Inflammatory macrophage treated with lipopolysaccharide for 1 hour (primary cell): ENCODE measurements around the gene BATF3.

Experiments
- DNase-seq, 2 donors: peaks; one replicate each; pipeline ENCODE4 v3.0.0-alpha.2; 2020 to 2022

BATF3 gene

DNA sequence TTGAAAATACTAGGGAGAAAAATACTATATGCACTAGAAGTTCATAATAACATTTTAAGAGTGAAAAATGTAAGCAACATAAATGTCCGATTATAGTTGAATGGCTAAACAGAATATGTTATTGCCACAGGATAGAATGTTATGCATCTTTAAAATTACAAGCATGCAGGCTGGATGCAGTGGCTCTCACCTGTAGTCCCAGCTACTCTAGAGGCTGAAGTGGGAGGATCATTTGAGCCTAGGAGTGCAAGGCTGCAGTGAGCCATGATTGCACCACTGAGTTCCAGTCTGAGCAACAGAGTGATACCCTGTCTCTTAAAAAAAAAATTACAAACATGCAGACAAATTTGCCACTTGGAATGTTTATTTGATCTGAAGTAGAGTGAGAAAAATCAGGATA is 3.0 kb upstream of the BATF3 start:
- DNase-seq, result no peak

DNA sequence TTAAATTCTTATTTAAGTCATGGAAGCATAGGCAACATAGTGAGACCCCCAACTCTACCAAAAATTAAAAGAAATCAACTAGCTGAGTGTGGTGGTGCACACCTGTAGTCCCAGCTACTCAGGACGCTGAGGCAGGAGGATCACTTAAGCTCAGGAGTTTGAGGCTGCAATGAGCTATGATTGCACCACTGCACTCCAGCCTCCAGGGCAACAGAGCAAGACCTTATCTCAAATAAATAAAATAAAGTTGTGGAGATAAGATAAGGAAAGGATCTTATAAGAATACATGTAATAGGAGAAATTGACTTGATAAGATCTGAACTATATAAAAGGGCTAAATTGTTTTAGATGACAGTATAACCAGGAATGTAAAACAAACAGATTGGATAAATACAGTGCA is 2.3 kb upstream of the BATF3 start:
- DNase-seq, result no peak

DNA sequence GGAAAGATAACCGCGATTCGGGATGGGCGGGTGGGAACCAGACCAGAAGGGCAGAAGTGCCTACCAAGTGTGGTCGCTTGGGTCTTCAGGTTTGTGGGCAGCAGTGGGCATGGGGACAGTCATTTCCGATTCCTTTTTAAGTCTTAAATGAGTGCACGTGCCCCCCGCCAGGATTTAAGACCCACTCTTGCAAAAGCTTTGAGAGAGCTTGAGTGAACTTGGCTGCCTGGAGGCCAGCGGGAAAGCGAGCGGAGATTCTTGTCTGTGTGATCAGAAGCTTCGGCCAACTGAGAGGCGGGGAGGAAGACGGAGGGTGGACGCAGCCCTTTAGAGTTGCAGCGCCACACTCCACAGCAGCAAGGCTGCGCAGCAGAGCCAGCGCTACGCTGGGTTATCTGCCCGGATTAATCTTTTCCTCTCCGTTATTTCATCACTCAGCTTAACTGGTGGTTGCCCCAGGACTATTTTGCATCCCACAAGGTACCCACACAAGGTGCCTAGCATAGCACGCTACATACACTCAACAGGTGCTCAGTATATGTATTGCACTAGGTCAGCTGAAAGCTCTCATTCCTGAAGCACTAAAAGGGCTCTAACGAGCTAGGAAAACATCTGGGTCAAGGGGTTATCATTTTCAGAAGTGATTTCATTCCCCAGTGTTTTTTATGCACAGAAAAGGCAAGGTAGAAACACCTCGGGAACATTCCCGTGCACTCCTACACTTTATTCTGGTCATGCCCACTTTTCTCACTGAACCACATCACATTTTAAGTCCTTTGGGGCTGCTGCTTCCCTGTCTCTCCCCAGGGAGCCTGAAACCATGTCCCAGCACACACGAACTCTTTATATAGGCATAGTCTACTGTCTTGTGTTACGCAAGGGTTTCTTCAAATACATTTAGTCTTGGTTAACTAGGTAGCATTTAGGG is 1.5 kb upstream of the BATF3 start:
- peak in 1 of 2 donors; percentile 31 for DNase-seq

DNA sequence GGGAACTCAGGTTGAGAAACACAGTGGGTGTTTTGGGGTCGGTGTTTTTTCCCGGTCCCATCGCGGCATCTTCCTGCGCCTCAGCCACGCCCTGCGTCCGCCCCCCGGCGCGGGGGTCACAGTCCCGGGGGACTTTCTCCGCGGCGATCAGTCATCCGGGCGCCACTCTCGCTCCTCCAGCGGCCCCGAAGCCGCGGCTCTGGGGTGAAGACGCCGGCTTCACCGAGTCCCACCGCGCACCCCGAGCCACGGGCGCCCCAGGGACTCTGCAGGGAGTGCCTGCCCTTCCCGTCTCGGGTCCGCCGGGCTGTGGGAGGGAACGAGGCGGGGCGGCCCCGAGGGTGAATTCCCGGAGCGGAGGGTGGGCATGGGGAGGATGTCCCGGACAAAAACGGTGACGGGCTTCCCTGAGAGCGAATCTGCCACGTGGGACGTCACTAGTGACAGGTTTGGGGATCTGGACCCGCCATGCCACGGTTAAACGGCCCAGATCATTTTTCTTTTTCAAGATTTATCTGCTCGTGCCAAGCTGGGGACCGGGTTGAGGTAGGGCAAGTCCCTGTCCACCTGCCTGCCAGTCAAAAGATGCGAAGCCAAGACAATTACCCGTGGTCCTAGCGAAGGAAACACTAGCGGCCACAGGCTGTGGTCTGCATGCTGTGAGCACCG is 717 bp upstream of the BATF3 start:
- DNase-seq, result peak; percentile 75 to 83

DNA sequence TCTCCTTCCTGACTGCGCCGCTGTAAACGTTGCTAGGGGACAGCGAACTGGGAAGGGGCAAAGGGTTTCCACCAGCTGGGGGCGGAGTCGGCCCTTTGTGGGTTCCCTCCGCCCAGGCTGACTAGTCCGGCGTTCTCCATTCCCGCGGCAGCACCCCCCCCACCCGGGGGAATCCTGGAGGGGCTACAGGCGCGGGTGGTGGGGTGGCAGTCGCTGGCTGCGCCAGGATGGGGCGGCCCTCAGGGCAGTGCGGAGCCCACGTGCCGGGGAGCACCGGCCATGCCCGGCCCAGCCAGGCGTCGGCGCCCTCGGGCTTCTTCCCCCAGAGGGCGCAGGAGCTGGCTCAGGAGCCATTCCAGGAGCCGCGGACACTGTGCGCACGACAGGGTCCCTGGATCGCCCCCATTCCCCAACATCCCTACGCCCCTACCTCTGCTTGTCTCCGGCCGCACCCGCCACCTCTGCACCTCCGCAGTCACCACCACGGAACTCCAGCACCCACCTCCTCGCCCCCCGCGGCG is 476 bp downstream of the BATF3 start:
- peak; percentile 53 to 58 for DNase-seq

DNA sequence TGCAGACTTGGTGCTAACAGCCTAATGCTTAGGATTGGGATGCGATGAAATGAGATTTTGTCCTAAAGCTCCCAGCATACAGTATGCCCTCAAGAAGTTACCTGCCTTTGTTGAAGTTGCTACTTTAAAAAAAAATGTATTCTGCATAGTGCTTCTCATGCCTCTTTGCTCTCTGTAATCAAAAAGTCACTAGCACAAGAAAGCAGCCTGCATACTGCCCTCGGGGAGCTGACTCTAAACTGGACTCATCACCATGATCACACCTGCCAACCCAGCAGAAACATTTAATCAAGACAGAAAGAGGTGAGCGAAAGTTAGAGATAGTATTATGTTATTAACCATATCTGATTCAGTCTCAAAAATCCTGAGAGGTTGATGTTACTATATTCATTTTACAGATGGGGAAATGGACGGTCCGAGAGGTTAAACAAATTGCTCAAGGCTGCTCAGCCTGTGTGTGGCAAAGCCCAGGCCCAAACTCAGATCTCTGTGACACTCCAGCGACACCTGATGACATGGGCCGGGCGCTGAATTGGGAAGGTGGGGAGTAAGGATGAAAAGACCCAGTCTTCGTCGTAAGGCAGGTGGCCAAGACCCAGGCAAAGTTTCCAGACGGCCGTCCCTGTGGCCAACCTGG is 1.1 kb downstream of the BATF3 start:
- no peak for DNase-seq

DNA sequence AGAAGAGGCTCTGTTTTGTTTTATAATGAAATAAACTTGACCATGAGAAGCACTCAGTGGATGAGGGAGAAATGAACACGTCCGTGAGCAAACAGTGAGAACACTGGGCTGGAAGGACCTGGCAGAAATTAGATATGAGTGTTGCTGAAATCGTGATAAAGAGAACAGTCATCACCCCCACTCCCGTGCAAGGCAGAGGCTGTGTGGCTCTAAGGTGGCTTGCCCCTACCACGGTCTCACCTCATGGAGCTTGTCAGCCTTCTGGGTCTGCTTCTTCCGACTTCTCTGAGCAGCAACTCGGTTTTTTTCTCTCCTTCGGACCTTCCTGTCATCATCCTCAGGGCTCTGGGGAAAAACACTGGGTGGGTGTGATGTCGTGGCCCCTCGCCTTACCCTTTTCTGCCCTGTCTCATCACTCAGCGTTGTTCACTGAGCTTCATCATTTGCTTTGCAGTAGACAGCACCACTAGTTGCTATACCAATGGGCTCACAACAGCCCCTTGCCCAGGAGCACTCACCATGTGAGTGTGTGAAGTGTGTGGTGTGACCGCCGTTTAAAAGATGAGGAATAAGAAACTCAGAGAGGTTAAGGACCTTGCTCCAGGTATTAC is 2.8 kb downstream of the BATF3 start:
- DNase-seq, result no peak

DNA sequence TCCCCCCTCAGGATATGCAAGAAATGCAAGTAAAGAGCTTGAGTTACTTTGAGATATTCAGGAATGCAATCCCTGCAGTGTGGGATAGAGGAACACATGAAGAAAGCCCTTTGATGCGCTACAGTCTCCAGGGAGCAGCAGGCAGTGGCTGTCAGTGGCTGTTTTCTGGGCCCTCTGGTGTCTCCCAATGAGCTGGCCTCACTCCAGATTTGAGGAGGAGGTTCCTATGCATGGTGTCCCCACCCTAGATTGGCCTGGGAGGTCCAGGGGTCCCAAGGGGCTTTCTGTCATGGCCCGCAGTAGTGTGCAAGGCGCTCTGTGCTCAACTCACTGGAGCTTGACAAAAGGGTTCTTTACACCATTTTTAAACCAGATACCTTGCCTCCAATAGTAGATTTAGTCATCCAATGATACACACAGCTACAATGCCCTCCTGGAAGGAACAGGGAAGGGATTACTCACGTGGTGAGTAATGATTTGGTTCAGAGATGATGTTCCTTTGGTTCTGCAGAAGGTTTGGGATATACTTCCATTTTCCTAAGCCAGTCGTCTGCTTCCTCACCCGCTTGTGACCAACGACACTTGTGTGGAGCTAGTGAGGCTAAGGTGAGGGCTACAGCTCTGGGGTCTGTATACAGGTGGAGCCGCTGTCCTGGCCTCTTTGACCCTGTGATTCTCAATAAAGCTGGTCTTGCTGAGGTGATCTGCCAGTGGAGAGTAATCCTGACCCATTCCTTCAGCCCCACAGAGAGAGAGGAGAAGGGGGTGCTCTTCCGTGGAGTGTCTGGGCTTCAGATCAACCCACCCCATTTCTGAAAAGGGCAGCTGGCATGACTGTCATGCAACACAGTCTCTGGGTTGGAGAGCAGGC is 6.6 kb downstream of the BATF3 start:
- DNase-seq, result no peak

DNA sequence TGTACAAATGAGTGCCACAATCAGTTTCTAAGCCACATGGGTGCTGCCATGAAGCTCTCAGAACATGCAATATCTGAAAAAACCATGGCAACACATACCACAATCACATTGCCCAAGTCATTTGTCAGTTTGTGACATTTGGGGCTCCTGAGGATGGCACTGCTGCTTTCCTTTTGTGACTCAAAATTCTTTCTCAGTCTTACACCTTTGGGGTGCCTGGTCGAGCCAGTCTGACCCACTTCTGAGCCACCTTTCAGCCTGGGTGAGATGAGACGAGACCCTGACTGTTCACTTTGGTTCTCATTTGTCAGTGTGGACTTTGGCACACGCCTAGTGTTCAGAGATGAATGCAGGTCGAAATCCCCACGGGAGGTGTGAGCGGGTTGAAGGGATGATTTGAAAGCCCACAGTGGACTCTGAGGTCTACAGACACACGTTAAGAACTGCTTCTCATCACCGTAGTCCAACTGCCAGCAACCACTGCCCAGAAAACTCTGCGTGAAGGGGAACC is 8.0 kb downstream of the BATF3 start:
- no peak for DNase-seq

DNA sequence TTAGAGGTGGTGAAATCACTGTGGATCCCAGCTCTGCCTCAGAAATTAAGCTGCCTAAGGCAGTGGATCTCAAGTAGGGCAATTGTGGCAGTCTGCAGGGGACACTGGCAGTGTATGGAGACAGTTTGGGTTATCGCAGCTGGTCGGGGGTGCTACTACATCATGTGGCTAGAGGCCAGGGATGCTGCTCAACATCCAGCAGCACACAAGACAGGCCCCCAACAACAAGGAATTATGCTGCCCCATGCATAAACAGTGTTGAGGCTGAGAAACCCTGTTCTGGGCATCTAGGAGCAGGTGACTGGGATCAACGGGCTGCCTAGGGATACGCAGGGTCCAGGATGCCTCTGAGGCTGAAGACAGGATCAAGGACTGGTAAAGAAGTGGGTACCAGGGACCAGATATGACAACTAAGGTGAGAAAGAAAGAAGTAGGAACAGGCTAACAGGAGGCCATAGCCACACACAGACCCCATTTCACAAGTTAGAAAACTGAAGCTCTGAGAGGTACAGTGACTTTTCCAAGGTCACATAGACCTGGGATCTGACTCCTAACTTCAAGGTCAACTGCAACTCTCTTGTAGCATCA is 8.7 kb downstream of the BATF3 start:
- no peak for DNase-seq

DNA sequence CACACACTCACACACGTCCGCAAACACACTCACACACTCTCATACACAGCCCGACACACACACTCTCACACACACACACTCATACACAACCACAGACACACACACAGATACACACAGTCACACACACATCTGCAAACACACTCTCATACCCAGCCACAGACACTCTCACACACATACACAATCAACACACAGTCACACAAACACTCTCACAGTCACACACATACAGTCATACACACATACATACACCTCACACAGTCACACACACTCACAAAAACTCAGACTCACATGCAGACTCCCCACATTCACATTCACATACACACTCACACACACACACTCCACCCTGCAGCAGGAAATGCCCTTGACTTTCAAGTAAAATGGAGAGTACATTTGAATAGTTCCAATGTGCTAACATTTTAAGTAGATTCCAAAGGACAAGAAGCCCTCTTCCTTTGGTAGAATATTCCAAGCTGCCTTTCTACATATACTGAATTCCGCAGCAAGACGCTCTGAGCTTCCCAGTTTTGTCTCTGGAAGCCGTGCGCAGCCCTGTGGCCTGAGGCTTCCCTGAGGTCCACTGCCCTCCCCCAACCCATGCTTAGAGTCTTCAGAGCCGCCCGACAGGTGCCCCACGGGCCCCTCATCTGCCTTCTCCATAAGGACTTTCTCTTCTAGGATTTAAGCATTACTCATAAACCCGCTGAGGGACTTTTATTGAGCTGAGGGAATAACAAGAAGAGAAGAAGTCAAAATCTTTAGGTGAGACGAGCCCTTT is 9.7 kb downstream of the BATF3 start:
- no peak for DNase-seq

DNA sequence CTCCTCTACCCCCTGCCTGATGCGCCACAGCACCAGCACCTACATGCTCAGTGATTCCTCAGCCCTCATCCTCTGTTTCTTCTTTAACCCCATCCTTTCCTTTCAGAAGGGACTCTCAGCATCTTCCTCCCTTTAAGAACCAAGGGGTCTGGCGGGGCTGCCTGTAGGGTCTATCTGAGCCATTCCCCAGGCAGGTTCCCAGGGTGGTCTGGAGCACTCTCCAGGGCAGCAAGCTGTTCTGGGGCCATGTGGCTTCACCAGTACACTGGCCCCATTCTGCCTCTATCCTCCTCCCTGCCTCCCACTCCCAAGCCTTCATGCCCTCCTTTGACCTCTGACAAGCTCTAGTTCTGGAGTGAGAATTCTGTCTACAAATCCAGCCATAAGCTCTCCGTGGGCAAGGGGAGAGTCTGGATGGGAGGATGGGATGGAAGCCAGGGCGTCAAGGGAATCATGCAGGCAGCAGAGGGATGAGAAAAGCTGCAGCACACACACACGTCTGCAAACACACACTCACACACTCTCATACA is 10.4 kb downstream of the BATF3 start:
- DNase-seq, result no peak

DNA sequence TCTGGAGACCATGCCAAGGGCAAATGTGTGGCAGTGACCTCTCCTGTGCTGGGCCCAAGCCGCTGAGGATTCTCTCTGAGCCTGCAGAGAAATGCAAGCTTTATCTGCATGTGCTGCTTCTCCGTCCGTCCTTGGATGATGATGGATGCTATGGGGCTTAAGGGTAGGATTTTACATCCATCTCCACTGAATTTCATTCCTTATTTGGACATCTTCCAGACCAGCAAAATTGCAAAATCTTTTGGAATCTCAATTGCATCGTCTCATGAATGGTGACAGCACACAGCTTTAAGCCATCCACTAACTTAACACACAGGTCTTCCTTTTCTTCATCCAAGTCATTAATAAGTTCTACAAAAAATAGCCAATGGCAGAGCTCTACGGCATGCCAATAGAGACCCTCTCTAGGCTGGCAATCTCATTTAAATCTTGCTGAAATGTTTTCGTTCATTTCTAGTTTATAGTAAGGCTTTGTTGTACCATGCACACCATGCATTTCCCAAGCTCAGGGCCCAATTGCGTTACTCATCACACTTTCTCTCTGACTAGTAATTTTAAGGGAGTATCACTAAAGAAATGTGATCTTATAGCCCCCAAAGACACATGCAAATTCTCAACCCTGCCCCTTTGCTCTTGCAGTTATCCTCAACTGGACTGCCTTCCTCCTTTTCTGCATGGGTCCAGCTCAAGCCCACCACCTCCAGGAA is 11.1 kb downstream of the BATF3 start:
- no peak for DNase-seq

DNA sequence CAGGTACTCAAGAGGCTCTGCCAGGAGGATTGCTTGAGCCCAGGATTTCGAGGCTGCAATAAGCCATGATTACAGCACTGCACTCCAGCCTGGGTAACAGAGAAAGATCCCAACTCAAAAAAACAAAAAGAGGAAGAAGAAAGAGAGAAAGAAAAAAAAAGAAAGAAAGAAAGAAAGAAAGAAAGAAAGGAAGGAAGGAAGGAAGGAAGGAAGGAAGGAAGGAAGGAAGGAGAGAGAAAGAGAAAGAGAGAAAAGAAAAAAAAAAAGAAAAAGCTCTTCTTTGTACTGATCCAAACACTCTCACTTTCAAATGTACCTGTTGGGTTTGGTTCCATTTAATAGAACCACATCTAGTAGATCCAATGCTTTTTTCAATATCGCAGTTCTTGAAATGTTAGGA is 11.8 kb downstream of the BATF3 start:
- no peak for DNase-seq

DNA sequence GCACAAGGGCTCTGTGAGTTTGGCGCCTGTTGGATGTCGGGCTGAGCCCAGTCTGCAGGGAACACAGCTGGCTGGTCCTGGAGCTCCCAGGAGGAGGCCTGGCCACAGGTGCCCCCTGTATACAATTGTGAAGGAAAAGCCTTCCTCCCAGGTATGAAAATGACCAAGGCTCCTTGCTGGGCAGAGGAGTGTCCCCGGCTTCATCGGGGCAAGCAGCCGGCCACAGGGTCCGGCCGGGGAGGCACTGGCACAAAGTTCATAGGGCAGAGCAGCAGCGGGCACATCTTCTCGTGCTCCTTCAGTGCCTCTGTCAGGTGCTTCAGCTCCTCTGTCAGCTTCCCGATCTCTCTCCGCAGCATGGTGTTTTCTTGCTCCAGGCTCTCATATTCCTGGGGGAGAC is 13.0 kb downstream of the BATF3 start:
- DNase-seq, result no peak

DNA sequence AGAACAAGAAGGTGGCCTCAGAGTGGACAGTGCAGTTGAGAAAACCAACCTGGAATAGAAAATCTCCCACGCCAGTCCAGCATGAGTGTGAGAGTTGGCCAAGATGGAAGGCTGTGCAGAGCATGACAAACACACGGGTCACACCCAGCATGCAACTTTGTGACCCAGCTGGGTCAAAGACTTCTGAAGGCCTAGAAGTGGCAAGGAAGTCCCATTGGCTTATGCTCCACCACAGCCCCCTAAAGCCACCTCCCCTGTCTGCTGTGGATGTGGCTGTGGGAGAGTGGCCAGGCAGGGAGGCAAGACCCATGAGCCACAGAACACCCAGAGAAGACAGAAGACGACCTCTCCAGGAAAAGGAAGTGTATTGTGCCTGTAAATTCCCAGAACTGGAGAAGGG is 13.6 kb downstream of the BATF3 start:
- DNase-seq, result no peak

DNA sequence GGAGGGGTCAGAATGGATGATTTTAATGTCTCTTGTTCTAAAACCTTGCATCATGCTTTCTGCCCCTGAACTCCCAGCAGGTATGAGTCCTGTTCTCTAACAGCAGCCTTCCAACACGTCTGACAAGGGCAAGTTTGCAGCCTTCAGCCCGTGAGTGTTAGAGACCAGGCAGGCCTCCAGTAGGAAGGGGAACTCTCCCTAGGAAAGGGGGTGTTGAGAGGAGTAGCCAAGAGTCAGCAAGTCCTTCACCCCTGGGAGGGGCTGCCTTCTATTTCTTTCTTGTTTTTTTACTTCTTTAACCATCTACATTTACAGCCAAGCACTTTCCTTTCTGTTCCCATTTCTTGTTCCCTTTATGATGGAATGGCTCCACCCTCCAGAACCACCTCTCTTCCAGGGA is 14.2 kb downstream of the BATF3 start:
- no peak for DNase-seq

DNA sequence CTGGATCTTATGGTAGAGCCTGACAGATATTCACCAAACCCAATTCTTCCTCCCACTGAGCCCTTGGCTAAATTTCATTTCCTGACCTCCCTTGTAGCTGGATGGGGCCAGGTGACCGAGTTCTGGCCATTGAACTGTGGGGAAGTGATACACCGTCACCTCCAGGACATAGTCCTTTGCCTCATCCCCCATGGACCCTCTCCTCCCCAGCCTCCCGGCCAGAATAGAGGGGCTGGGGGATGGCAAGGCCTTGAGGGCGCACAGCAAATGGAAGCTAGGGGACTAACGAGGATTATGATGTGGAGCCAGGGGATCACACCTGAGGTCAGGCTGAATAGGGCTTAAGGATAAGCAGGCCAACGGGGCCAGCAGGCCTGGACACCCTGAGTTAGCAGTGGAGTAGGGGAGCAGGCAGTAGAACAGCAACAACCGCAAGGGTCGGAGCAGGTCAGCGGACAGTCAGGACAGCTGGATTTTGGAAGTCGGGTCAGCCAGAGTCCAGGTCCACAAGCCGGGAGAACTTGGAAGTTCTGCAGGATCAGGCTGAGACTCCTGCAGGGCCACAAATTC is 15.0 kb downstream of the BATF3 start:
- no peak for DNase-seq

DNA sequence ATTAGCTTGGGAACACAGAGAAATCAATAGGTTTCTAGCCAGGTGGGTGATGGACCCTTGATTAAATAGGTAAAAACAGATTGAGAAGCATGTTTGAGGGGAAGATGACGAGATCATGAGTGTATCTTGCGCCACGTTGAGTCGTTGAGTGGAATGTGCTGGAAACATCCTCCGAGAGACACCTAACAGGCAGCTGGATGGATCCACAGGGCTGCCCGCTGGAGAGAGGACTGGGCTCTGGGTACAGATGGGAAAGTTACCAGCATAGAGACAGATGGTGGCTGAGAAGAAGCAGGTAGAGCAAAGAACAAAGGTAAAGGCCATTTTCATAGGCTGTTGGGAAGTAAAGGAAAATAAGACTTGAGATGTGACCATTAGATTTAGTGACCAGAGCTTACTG is 15.6 kb downstream of the BATF3 start:
- no peak for DNase-seq

DNA sequence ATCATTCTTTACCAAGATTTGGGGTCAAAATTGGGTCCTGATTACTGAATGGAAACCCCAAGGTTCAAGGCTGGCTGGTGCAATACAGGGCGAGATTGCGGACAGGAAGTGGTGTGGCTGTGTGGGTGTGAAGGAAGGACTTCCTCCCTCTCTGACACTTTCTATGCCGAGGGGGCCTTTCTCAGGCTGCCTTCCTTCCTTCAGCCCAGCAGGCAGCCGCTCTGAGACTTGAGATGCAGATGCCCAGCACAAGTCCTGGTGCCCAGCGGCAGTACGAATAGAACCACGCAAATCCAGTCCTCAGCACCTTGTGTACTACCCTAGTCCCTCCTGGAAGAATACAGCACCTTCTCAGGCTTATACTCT is 16.3 kb downstream of the BATF3 start:
- DNase-seq, result peak; percentile 96 to 98
